GM21515 (cell line): ENCODE measurements around the gene DOCK10.

Experiments
- ATAC-seq: cut with Tn5 transposase; IDR thresholded peaks from one replicate; pipeline ENCODE4 v1.9.1; 2021; ENCODE audit not compliant: unreplicated experiment

DOCK10 gene

GRCh38 chr2:224885291-224885690, 157.0 kb downstream of the DOCK10 start:
- ATAC-seq, result no peak

GRCh38 chr2:224884188-224884587, 158.1 kb downstream of the DOCK10 start:
- ATAC-seq, result no peak

- no peak for ATAC-seq
Measured at GRCh38 chr2:224883700-224884099, 158.6 kb downstream of the DOCK10 start.

- ATAC-seq, result no peak
Measured at GRCh38 chr2:224883172-224883516, 159.1 kb downstream of the DOCK10 start.

GRCh38 chr2:224882291-224883171, 159.7 kb downstream of the DOCK10 start:
- ATAC-seq, result no peak

GRCh38 chr2:224881846-224882245, 160.4 kb downstream of the DOCK10 start:
- no peak for ATAC-seq

- ATAC-seq, result no peak
Measured at GRCh38 chr2:224876522-224876921, 165.7 kb downstream of the DOCK10 start.

- ATAC-seq, result peak; percentile 61
Measured at GRCh38 chr2:224875841-224876240, 166.4 kb downstream of the DOCK10 start.

GRCh38 chr2:224875153-224875552, 167.1 kb downstream of the DOCK10 start:
- peak; percentile 52 for ATAC-seq

- ATAC-seq, result no peak
Measured at GRCh38 chr2:224871813-224872212, 170.5 kb downstream of the DOCK10 start.

GRCh38 chr2:224870341-224870740, 171.9 kb downstream of the DOCK10 start:
- no peak for ATAC-seq

GRCh38 chr2:224869601-224870233, 172.6 kb downstream of the DOCK10 start:
- ATAC-seq, result no peak

GRCh38 chr2:224865016-224865415, 177.3 kb downstream of the DOCK10 start:
- ATAC-seq, result no peak

- no peak for ATAC-seq
Measured at GRCh38 chr2:224861266-224861665, 181.0 kb downstream of the DOCK10 start.

GRCh38 chr2:224860786-224861185, 181.5 kb downstream of the DOCK10 start:
- ATAC-seq, result no peak

GRCh38 chr2:224851811-224852210, 190.5 kb downstream of the DOCK10 start:
- no peak for ATAC-seq

- no peak for ATAC-seq
Measured at GRCh38 chr2:224850081-224850480, 192.2 kb downstream of the DOCK10 start.

- ATAC-seq, result no peak
Measured at GRCh38 chr2:224849264-224849663, 193.0 kb downstream of the DOCK10 start.

GRCh38 chr2:224847961-224848850, 194.1 kb downstream of the DOCK10 start:
- no peak for ATAC-seq

- no peak for ATAC-seq
Measured at GRCh38 chr2:224847381-224847780, 194.9 kb downstream of the DOCK10 start.

GRCh38 chr2:224846686-224847085, 195.6 kb downstream of the DOCK10 start:
- no peak for ATAC-seq
